WTC11 (cell line): ENCODE results near the gene TXNIP. TPM values are rescaled to one million over a fixed set of nuclear protein-coding genes. Genes with fewer than 3 reads are reported as not detected.

Experiments used
- ATAC-seq: fragments of 200-7000 bp; cut with Tn5 transposase; 2 replicates; pipeline ENCODE4 v1.10.0; 2021; ENCODE audit warnings: mild to moderate bottlenecking, moderate library complexity
- CTCF ChIA-PET: fragments of 300-600 bp; sonication (Branson Sonifier 250); formaldehyde crosslinking; loops from one replicate; lab custom pipeline; 2021; ENCODE audit warnings: antibody characterized with exemption; lab: Charles Lee
- POLR2A ChIA-PET: fragments of 350-600 bp; sonication (Branson Sonifier 250); formaldehyde crosslinking; loops from one replicate; lab custom pipeline; 2021; ENCODE audit warnings: antibody characterized with exemption; lab: Charles Lee
- DNase-seq: peaks from one replicate; pipeline ENCODE4 v3.0.0; 2021; ENCODE audit warnings: low spot score
- H3K27ac Mint-ChIP-seq: 2 replicates; pipeline ENCODE4 v1.8.0; 2021; ENCODE audit warnings: mixed read lengths
- H3K27me3 Mint-ChIP-seq: 2 replicates; pipeline ENCODE4 v1.8.0; 2021; ENCODE audit warnings: low read depth, mild to moderate bottlenecking, moderate library complexity, mixed read lengths
- H3K36me3 Mint-ChIP-seq: 2 replicates; pipeline ENCODE4 v1.8.0; 2021; ENCODE audit warnings: mixed read lengths
- H3K4me1 Mint-ChIP-seq: 2 replicates; pipeline ENCODE4 v1.8.0; 2022; ENCODE audit warnings: mixed read lengths
- H3K4me3 Mint-ChIP-seq: 2 replicates; pipeline ENCODE4 v1.8.0; 2021; ENCODE audit warnings: mild to moderate bottlenecking, moderate library complexity, mixed read lengths
- H3K9me3 Mint-ChIP-seq: 2 replicates; pipeline ENCODE4 v1.8.0; 2021; ENCODE audit warnings: mixed read lengths
- FOXP1 ChIP-seq: sonication (generic); formaldehyde crosslinking; IDR thresholded peaks from 2 replicates; pipeline ENCODE4 v1.8.0; 2022; ENCODE audit warnings: missing genetic modification reagents, mild to moderate bottlenecking, moderate library complexity, borderline replicate concordance
- MYBL2 ChIP-seq: sonication (generic); formaldehyde crosslinking; IDR thresholded peaks from 2 replicates; pipeline ENCODE4 v1.8.1; 2023; ENCODE audit warnings: mild to moderate bottlenecking, moderate library complexity, missing genetic modification reagents
- SMAD3 ChIP-seq: sonication (generic); formaldehyde crosslinking; IDR thresholded peaks from 2 replicates; pipeline ENCODE4 v1.8.0; 2022; ENCODE audit warnings: missing genetic modification reagents, mild to moderate bottlenecking, borderline replicate concordance
- SP1 ChIP-seq: sonication (generic); formaldehyde crosslinking; conservative IDR thresholded peaks from 2 replicates; pipeline ENCODE4 v1.8.1; 2022; ENCODE audit warnings: missing genetic modification reagents
- ZNF232 ChIP-seq: sonication (generic); formaldehyde crosslinking; IDR thresholded peaks from 2 replicates; pipeline ENCODE4 v1.8.0; 2022; ENCODE audit warnings: mild to moderate bottlenecking, missing genetic modification reagents
- total RNA-seq: library from RNA; stranded (reverse); gene quantifications from 3 replicates; pipeline ENCODE4 v1.2.3, GENCODE V29; 2021
- TF ChIP-seq, protein P1 (sequence below): fragments of 250-450 bp; sonication (Bioruptor Pico); IDR thresholded peaks from 2 replicates; pipeline ENCODE4 v1.8.0; 2021; ENCODE audit warnings: mild to moderate bottlenecking
- TF ChIP-seq, protein P2 (sequence below): sonication (generic); formaldehyde crosslinking; IDR thresholded peaks from 2 replicates; pipeline ENCODE4 v1.8.0; 2023; ENCODE audit warnings: missing genetic modification reagents, mild to moderate bottlenecking, borderline replicate concordance
- TF ChIP-seq, protein P3 (sequence below): sonication (generic); formaldehyde crosslinking; IDR thresholded peaks from 2 replicates; pipeline ENCODE4 v1.8.1; 2023; ENCODE audit warnings: mild to moderate bottlenecking, missing genetic modification reagents
- TF ChIP-seq, protein P4 (sequence below): sonication (generic); formaldehyde crosslinking; IDR thresholded peaks from 2 replicates; pipeline ENCODE4 v1.8.0; 2022; ENCODE audit warnings: mild to moderate bottlenecking, missing genetic modification reagents
- TF ChIP-seq, protein P5 (sequence below): sonication (generic); formaldehyde crosslinking; IDR thresholded peaks from 2 replicates; pipeline ENCODE4 v1.8.1; 2022; ENCODE audit warnings: low read depth, missing genetic modification reagents, borderline replicate concordance
- TF ChIP-seq, protein P6 (sequence below): sonication (generic); formaldehyde crosslinking; IDR thresholded peaks from 2 replicates; pipeline ENCODE4 v1.8.0; 2022; ENCODE audit warnings: mild to moderate bottlenecking, missing genetic modification reagents
- TF ChIP-seq, protein P7 (sequence below): sonication (generic); formaldehyde crosslinking; IDR thresholded peaks from 2 replicates; pipeline ENCODE4 v1.8.1; 2023; ENCODE audit warnings: mild to moderate bottlenecking, moderate library complexity, missing genetic modification reagents

Gene TXNIP
- total RNA-seq, 1 experiment from 2014 or later, result 56.7 TPM

DNA sequence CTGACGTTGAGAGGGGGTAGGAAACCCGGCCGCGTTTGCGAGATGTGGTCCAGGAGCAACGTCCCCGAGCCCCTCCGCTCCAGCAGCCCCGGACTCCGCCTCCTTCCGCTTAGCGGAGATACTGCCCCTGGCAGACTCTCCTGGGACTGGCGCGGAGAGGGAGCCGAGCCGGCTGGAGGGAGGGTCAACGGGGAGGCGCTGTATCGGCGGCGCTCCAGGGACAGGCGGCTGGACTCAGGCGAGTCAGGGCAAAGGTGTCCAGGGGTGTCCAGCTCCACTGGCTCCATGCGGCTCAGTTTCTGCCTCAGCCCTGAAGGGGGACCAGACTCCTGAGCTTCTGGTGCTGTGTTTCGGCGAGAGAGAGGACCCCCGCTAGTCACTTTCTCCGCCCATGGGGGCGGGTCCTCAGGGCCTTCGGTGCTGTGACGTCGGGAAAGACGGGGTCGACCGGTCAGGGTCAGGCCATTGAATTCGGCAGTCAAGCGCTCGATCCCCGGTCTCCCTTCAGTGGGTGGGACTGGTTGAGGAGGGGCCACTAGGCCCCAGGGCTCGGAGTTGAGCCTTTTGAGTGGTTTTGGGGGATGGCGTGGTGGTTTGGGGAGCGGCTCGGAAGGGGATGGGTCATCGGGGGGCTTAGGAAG is 35.8 kb downstream of the TXNIP start:
- peak; percentile 51 for ATAC-seq
- Mint-ChIP-seq H3K27me3 (peaks cover 93% of the 10 kb centered on the region), H3K9me3 (no peaks in the 10 kb centered on the region), H3K36me3 (no peaks in the 10 kb centered on the region), H3K27ac (peak overlapping the region; percentile 85; the same call in 1 of the 2 replicates), H3K4me1 (peaks cover 51% of the 10 kb centered on the region)
- POLR2A ChIA-PET, result interaction anchor here (0.9 to 1.6 kb wide), 2 partner anchors 34 to 42 kb away, joined by 3 to 6 read pairs; partner anchors contain the start of genes PEX11B and RBM8A
- DNase-seq, result peak; percentile 90
- no peak for TF ChIP-seq ZNF232 (CRISPR knock-in tag)
- peak; percentile 69; the same call in 1 of the 2 replicates for TF ChIP-seq MYBL2 (CRISPR knock-in tag)
- no peak for TF ChIP-seq SMAD3 (CRISPR knock-in tag)
- TF ChIP-seq, protein P1, sequence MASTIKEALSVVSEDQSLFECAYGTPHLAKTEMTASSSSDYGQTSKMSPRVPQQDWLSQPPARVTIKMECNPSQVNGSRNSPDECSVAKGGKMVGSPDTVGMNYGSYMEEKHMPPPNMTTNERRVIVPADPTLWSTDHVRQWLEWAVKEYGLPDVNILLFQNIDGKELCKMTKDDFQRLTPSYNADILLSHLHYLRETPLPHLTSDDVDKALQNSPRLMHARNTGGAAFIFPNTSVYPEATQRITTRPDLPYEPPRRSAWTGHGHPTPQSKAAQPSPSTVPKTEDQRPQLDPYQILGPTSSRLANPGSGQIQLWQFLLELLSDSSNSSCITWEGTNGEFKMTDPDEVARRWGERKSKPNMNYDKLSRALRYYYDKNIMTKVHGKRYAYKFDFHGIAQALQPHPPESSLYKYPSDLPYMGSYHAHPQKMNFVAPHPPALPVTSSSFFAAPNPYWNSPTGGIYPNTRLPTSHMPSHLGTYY (CRISPR knock-in tag), result no peak
- TF ChIP-seq, protein P2, sequence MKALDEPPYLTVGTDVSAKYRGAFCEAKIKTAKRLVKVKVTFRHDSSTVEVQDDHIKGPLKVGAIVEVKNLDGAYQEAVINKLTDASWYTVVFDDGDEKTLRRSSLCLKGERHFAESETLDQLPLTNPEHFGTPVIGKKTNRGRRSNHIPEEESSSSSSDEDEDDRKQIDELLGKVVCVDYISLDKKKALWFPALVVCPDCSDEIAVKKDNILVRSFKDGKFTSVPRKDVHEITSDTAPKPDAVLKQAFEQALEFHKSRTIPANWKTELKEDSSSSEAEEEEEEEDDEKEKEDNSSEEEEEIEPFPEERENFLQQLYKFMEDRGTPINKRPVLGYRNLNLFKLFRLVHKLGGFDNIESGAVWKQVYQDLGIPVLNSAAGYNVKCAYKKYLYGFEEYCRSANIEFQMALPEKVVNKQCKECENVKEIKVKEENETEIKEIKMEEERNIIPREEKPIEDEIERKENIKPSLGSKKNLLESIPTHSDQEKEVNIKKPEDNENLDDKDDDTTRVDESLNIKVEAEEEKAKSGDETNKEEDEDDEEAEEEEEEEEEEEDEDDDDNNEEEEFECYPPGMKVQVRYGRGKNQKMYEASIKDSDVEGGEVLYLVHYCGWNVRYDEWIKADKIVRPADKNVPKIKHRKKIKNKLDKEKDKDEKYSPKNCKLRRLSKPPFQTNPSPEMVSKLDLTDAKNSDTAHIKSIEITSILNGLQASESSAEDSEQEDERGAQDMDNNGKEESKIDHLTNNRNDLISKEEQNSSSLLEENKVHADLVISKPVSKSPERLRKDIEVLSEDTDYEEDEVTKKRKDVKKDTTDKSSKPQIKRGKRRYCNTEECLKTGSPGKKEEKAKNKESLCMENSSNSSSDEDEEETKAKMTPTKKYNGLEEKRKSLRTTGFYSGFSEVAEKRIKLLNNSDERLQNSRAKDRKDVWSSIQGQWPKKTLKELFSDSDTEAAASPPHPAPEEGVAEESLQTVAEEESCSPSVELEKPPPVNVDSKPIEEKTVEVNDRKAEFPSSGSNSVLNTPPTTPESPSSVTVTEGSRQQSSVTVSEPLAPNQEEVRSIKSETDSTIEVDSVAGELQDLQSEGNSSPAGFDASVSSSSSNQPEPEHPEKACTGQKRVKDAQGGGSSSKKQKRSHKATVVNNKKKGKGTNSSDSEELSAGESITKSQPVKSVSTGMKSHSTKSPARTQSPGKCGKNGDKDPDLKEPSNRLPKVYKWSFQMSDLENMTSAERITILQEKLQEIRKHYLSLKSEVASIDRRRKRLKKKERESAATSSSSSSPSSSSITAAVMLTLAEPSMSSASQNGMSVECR (CRISPR knock-in tag), result peak; percentile 72; the same call in 1 of the 2 replicates
- TF ChIP-seq SP1 (CRISPR knock-in tag), result peak; percentile 77
- TF ChIP-seq, protein P3, sequence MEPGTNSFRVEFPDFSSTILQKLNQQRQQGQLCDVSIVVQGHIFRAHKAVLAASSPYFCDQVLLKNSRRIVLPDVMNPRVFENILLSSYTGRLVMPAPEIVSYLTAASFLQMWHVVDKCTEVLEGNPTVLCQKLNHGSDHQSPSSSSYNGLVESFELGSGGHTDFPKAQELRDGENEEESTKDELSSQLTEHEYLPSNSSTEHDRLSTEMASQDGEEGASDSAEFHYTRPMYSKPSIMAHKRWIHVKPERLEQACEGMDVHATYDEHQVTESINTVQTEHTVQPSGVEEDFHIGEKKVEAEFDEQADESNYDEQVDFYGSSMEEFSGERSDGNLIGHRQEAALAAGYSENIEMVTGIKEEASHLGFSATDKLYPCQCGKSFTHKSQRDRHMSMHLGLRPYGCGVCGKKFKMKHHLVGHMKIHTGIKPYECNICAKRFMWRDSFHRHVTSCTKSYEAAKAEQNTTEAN (CRISPR knock-in tag), result peak; percentile 63
- TF ChIP-seq, protein P4, sequence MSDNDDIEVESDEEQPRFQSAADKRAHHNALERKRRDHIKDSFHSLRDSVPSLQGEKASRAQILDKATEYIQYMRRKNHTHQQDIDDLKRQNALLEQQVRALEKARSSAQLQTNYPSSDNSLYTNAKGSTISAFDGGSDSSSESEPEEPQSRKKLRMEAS (CRISPR knock-in tag), result peak; percentile 54; the same call in 1 of the 2 replicates
- peak; percentile 80; the same call in 1 of the 2 replicates for TF ChIP-seq FOXP1 (CRISPR knock-in tag)
- TF ChIP-seq, protein P5, sequence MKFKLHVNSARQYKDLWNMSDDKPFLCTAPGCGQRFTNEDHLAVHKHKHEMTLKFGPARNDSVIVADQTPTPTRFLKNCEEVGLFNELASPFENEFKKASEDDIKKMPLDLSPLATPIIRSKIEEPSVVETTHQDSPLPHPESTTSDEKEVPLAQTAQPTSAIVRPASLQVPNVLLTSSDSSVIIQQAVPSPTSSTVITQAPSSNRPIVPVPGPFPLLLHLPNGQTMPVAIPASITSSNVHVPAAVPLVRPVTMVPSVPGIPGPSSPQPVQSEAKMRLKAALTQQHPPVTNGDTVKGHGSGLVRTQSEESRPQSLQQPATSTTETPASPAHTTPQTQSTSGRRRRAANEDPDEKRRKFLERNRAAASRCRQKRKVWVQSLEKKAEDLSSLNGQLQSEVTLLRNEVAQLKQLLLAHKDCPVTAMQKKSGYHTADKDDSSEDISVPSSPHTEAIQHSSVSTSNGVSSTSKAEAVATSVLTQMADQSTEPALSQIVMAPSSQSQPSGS, result peak; percentile 36; the same call in 1 of the 2 replicates
- TF ChIP-seq, protein P6, sequence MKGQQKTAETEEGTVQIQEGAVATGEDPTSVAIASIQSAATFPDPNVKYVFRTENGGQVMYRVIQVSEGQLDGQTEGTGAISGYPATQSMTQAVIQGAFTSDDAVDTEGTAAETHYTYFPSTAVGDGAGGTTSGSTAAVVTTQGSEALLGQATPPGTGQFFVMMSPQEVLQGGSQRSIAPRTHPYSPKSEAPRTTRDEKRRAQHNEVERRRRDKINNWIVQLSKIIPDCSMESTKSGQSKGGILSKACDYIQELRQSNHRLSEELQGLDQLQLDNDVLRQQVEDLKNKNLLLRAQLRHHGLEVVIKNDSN (CRISPR knock-in tag), result peak; percentile 12; the same call in 1 of the 2 replicates
- TF ChIP-seq, protein P7, sequence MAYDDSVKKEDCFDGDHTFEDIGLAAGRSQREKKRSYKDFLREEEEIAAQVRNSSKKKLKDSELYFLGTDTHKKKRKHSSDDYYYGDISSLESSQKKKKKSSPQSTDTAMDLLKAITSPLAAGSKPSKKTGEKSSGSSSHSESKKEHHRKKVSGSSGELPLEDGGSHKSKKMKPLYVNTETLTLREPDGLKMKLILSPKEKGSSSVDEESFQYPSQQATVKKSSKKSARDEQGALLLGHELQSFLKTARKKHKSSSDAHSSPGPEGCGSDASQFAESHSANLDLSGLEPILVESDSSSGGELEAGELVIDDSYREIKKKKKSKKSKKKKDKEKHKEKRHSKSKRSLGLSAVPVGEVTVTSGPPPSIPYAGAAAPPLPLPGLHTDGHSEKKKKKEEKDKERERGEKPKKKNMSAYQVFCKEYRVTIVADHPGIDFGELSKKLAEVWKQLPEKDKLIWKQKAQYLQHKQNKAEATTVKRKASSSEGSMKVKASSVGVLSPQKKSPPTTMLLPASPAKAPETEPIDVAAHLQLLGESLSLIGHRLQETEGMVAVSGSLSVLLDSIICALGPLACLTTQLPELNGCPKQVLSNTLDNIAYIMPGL (CRISPR knock-in tag), result peak; percentile 60; the same call in 1 of the 2 replicates
- TF ChIP-seq, all 79 proteins: peak for 9
- peak overlapping the region; percentile 96 for H3K4me3 Mint-ChIP-seq
- CTCF ChIA-PET, result interaction anchor here (0.9 to 1.6 kb wide), 6 partner anchors 16 to 69 kb away, joined by 3 to 5 read pairs (median 3); no protein-coding TSS in a partner anchor
